ENCODE data around the gene ETFB.
"Not testable (repeated sequence)": the region's sequence is repeated elsewhere in the genome, so short reads cannot be mapped to it uniquely, and the experiment has no call there.

ETFB gene

DNA sequence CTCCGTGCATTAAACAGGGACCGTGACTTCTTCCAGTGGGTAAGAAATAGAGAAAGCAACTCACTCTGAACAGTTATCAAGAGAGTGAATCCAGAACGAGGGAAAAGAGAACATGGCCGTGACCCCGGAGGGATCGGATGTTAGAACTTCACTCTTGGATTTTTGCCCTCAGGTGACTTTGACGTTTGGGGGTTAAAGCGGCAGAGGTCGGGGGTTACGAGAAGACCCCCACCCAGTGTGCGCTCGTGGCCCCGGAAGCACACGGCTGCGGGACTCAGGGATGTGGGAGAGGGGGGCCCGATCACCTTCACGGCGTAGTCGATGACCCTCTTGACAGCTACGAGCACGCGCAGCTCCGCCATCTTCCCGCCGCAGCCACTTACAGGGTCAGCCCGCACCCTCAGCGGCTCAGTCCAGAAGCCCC, at the start of gene ETFB:
Gene ETFB (minus strand): TSS at position 424 of the 424 bp plus-strand sequence. CDS start 62 bp downstream, at position 362.
- no peak for DNase-seq (ENCODE audit: extremely low read depth, low read depth)
- TF ChIP-seq, protein P1, sequence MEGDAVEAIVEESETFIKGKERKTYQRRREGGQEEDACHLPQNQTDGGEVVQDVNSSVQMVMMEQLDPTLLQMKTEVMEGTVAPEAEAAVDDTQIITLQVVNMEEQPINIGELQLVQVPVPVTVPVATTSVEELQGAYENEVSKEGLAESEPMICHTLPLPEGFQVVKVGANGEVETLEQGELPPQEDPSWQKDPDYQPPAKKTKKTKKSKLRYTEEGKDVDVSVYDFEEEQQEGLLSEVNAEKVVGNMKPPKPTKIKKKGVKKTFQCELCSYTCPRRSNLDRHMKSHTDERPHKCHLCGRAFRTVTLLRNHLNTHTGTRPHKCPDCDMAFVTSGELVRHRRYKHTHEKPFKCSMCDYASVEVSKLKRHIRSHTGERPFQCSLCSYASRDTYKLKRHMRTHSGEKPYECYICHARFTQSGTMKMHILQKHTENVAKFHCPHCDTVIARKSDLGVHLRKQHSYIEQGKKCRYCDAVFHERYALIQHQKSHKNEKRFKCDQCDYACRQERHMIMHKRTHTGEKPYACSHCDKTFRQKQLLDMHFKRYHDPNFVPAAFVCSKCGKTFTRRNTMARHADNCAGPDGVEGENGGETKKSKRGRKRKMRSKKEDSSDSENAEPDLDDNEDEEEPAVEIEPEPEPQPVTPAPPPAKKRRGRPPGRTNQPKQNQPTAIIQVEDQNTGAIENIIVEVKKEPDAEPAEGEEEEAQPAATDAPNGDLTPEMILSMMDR (IDR thresholded peaks at IDR 0.05; ENCODE audit: low read depth, low read length), result no peak

DNA sequence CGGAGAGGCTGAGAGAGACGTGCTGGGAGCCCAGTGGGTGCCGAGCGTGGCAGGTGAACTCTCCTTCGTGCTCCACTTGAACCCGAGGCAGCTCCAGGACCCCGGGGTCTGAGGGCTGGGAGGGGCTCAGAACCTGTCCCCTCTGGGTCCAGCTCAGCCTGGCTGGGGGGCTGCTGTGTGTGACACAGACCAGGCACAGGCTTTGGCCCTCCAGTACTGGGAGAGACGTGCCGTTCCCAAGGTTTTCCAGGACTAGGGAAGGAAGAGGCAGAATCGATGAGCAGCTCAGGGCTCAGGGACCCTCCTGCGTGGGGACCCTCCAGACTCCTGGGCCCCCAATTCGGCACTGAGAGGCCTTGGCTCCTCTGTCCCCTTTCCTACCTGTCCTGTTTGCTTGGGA, 49.0 kb upstream of the ETFB start:
- DNase-seq (ENCODE audit: extremely low read depth, low read depth), result no peak
- TF ChIP-seq, protein P1 (IDR thresholded peaks at IDR 0.05; ENCODE audit: low read depth, low read length), result no peak

DNA sequence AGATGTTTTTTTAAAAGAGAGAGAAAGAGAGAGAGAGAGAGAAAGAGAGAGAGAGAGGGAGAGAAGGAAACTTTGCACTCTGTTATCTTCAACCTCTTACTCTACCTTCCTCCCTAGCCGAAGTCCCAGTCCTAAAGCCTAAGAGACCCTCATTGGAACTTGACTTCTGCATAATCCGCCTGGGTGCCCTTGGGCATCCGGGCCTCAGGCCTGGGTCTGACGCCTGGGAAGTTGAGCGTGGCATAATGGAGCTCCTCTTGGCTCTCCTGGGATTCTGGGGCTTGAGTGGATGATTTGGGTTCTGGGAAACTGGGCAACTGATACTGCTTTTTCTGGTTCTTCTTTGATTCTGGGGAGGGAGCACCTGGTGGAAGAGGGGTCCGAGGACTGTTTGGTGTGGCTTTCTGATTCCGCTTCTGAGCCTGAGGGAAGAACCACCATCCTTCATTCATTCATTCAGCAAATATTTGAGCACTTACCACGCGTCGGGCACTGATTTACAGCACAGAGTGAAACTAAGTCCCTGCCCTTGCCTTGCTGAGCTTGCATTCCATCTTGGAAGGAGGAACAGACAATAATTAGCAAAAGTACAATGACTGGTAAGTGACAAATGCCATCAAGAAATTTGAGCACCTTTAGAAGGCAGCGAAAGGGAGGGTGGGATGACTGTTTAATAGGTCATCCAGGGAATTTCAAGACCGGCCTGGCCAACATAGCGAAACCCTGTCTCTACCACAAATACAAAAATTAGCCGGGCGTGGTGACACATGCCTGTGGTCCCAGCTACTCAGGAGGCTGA, 45.0 kb upstream of the ETFB start:
- no peak for DNase-seq (ENCODE audit: extremely low read depth, low read depth)
- TF ChIP-seq, protein P1 (IDR thresholded peaks at IDR 0.05; ENCODE audit: low read depth, low read length), result no peak

DNA sequence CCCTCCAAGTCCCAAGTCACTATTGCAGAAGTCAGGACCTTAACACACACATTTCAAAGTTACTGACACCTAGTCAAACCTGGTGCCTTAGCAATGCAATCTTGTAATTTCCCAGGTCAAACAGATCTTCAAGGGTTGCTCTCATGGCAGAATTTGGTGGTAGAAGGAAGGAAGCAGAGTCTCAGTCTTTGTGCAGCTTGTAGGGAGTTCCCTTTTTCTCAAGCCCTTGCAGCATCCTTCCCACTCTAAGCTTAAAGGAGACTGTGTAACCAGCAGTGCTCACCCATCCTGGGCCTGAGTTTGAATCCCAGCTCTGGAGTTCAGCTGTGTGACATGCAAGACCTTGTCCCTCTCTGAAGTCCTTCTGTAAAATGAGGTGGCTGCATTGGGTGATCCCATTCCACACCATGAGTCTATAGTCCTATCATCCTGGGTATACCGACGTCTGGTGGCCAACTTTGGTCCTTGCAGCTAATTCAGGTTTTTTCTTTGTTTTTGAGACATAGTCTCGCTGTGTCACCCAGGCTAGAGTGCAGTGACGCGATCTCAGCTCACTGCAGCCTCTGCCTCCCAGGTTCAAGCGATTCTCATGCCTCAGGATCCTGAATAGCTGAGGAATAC, 41.4 kb upstream of the ETFB start:
- TF ChIP-seq, protein P1 (IDR thresholded peaks at IDR 0.05; ENCODE audit: low read depth, low read length), result peak; percentile 34
- no peak for DNase-seq (ENCODE audit: extremely low read depth, low read depth)

DNA sequence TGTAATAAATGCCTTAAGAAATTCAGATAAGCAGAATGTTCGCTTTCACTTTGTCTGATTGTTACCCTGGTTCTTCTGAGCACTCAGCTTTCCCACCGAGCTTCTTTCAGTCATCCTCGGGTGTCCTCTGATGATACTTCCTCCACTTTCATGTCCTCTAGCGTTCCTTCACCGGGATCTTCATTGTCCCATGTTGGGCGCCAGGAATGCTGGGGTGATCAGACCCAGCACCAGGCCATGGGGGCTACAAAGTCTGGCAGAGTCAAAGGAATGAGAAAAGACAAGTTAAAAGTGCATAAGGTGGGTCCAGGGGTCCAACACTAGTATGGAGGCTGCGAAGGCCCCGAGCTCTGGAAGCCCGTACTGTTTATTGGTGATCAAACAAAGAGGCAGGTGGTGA, 35.9 kb upstream of the ETFB start:
- DNase-seq (ENCODE audit: extremely low read depth, low read depth), result no peak
- TF ChIP-seq, protein P1 (IDR thresholded peaks at IDR 0.05; ENCODE audit: low read depth, low read length), result no peak

DNA sequence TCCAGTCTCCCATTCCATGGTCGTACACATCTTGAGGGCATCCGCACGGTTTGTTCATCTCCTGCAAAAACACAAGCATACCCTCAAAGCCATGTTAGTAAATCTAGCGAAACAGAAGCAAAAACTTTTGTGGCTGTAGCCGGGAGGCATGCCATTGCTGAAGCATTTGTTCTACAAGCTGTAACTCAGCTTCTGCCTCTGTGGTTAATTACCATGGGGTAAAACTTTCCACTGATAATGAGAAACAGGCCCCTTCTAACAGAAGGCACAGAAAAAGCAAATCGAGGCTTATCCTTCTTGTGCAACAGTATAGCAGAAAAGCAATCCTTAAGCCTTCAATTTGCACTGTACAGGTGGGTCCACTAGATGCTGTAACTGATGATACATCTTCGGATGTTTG, 33.7 kb upstream of the ETFB start:
- not testable (repeated sequence) for DNase-seq (ENCODE audit: extremely low read depth, low read depth)

DNA sequence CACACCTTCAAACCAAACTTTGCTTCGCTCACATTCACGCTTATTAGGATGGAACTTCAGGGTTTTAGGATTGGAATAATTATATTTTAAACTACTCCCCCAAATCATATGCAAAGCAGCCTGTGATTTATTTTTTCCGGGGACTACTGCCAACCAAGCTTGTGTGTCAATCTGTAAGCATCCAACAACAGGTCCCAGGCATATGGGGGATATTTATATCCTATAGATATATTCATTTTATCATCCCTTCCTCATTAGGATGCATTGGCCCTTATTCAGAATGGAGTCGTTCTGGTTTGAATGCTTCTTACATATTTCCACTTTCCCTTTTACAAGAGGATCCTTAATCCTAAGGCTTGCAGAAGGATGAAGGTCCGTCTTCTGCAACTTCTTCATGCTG, 33.0 kb upstream of the ETFB start:
- TF ChIP-seq, protein P1 (IDR thresholded peaks at IDR 0.05; ENCODE audit: low read depth, low read length), result no peak
- no peak for DNase-seq (ENCODE audit: extremely low read depth, low read depth)
